ENCODE measurements around the gene KHDC4. TPM values are rescaled to one million over a fixed set of nuclear protein-coding genes. Genes with fewer than 3 reads are reported as not detected.

The KHDC4 gene
- total and polyA plus RNA-seq, 2 experiments from 2014 or later, result 47.1 to 57.7 TPM

DNA sequence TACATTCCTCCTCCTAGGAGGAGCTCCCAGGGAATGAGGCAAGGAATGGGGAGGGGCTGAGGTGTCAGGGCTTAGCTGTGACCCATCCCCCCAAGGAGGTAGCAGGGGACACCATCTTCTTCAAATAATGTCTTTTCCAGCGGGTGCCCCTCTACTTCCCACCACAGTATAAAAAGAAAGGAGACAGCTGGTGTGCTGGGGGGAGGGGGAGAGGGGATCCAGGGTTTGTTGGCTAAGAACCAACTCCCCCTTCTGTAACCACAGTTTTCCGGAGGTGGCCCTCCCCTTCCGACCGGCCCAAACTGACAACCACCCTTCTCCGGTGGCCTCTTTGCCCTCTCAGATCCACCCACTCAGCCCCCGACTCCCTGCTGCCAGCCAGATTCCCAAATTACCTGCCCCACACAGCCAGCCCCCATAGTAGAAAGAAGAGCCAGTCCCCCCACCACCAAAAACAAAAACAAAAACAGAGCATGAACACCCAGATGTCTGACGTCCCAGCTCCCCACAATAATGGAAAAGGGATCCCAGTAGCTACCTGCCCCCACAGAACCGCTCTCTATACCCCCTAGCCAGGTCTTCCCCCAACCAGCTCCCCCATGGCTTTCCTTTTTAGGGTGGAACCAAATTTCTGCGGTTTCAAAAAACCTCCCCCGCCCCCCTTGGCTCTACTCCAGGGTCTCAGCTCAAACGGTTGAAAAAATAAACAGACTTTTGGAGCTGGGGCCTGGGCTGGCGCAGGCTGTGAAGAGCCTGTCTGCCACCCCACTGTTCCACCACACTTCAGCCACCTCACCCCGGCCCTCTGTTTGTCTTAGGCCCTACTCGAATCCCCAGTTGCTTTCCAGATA lies 42.1 kb upstream of the KHDC4 start:
- no peaks in the 10 kb centered on the region for H3K36me3 ChIP-seq (ENCODE audit: insufficient read depth)
- peaks cover 65% of the 10 kb centered on the region for H3K79me2 ChIP-seq (replicated peaks; ENCODE audit: insufficient read depth)
- peaks cover 63% of the 10 kb centered on the region for H3K4me1 ChIP-seq (ENCODE audit: insufficient read depth)
- DNase-seq (ENCODE audit: low spot score) (peak; percentile 88), ATAC-seq (peak; percentile 23)
- peak overlapping the region; percentile 84 for H3K4me3 Mint-ChIP-seq
- H2AFZ ChIP-seq, result no peak overlapping the region
- H3K36me3 Mint-ChIP-seq (ENCODE audit: low read depth), result peaks cover 9% of the 10 kb centered on the region
- peaks cover 72% of the 10 kb centered on the region for H3K4me1 Mint-ChIP-seq
- peaks cover 28% of the 10 kb centered on the region for H3K27me3 Mint-ChIP-seq (ENCODE audit: insufficient read depth, low read depth, poor library complexity)
- H3K27me3 ChIP-seq (ENCODE audit: insufficient read depth), result no peaks in the 10 kb centered on the region
- peaks cover 46% of the 10 kb centered on the region for H4K20me1 ChIP-seq (replicated peaks; ENCODE audit: insufficient read depth)
- H3K4me2 ChIP-seq, result peak overlapping the region; percentile 82
- H3K27ac Mint-ChIP-seq, result peak overlapping the region; percentile 31
- no peaks in the 10 kb centered on the region for H3K9me3 Mint-ChIP-seq
- TF ChIP-seq REST (IDR thresholded peaks at IDR 0.05; ENCODE audit: unreplicated experiment) (no peak), EZH2phosphoT487 (IDR thresholded peaks at IDR 0.05; ENCODE audit: unreplicated experiment) (no peak), NANOG (IDR thresholded peaks at IDR 0.05; ENCODE audit: borderline replicate concordance) (no peak), ZNF331 (CRISPR knock-in tag; IDR thresholded peaks at IDR 0.05; ENCODE audit: low read depth) (no peak), STAT1 (IDR thresholded peaks at IDR 0.05; ENCODE audit: unreplicated experiment) (no peak), ETS1 (IDR thresholded peaks at IDR 0.05) (no peak), CREB1 (CRISPR knock-in tag; IDR thresholded peaks at IDR 0.05; ENCODE audit: low read depth) (no peak), JUNB (IDR thresholded peaks at IDR 0.05; ENCODE audit: unreplicated experiment) (no peak), EZH2 (IDR thresholded peaks at IDR 0.05; ENCODE audit: low read depth, unreplicated experiment) (no peak), ZNF462 (CRISPR knock-in tag; IDR thresholded peaks at IDR 0.05) (no peak), ZNF114 (CRISPR knock-in tag; IDR thresholded peaks at IDR 0.05) (no peak), CTCF (conservative IDR thresholded peaks at IDR 0.05; ENCODE audit: low read depth in 2 of 2) (no peak)
- H3K27ac ChIP-seq (ENCODE audit: low read depth), result no peak overlapping the region
- H3F3A ChIP-seq (replicated peaks; ENCODE audit: low read depth), result peaks cover 22% of the 10 kb centered on the region
- no peaks in the 10 kb centered on the region for H3K9me2 ChIP-seq (ENCODE audit: insufficient read depth)
- H3K4me3 ChIP-seq, result peak overlapping the region; percentile 96

Measured in GM23338 (cell line).